Measurements from ENCODE around the gene RSRC1.

DNA sequence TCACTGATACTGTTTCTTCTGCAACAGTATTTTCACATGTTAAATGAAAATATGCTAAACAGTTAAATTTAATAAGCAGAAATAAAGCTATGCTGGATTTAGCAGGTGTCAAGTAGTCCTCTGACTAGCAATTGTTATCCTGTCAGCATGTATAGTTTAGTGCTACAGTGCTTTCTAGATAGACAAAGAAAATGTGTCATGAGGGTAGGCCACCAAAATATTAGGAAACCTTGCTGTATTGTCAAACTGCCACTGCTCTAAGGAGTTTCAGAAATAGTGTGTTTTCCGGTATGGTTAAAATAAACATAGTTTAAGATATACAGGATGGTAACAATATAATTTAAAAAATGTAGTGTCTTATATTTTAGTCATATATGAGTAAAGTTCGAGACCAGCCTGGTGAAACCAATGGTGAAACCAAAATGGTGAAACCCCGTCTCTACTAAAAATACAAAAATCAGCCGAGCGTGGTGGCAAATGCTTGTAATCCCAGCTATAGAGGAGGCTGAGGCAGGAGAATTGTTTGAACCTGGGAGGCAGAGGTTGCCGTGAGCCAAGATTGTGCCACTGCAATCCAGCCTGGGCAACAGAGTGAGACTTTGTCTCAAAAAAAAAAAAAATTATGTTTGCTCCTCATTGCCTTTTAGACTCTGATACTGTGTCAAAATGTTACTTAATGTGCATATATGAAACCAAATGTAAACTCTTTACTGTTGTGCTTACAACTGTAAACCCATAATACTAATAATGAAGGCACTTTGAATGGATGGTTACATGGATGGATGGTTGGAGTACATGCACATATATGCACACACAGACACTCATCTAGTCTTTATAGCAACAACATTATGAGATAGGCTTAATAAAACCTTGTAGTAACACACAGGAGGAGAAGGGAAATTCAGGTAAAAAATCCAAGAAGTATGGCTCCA, 204.8 kb downstream of the RSRC1 start:
- TF ChIP-seq, protein P1, sequence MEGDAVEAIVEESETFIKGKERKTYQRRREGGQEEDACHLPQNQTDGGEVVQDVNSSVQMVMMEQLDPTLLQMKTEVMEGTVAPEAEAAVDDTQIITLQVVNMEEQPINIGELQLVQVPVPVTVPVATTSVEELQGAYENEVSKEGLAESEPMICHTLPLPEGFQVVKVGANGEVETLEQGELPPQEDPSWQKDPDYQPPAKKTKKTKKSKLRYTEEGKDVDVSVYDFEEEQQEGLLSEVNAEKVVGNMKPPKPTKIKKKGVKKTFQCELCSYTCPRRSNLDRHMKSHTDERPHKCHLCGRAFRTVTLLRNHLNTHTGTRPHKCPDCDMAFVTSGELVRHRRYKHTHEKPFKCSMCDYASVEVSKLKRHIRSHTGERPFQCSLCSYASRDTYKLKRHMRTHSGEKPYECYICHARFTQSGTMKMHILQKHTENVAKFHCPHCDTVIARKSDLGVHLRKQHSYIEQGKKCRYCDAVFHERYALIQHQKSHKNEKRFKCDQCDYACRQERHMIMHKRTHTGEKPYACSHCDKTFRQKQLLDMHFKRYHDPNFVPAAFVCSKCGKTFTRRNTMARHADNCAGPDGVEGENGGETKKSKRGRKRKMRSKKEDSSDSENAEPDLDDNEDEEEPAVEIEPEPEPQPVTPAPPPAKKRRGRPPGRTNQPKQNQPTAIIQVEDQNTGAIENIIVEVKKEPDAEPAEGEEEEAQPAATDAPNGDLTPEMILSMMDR (conservative IDR thresholded peaks at IDR 0.05; ENCODE audit: low read length) = no peak
- no peak for TF ChIP-seq EZH2phosphoT487 (IDR thresholded peaks at IDR 0.05; ENCODE audit: borderline replicate concordance, low read depth, low read length)
